HG03342 (cell line): ENCODE measurements around the gene XPC.

Experiments
- ATAC-seq: cut with Tn5 transposase; IDR thresholded peaks from one replicate; pipeline ENCODE4 v1.9.1; 2021; ENCODE audit warnings: mild to moderate bottlenecking, moderate library complexity; ENCODE audit not compliant: unreplicated experiment

The XPC gene

GRCh38 chr3:14174483-14174882 lies 3.9 kb downstream of the XPC start:
- no peak for ATAC-seq

- ATAC-seq = no peak
Measured at GRCh38 chr3:14172496-14172895, 5.9 kb downstream of the XPC start.

- no peak for ATAC-seq
Measured at GRCh38 chr3:14170531-14171159, 7.8 kb downstream of the XPC start.

- ATAC-seq = no peak
Measured at GRCh38 chr3:14169871-14170270, 8.5 kb downstream of the XPC start.

- ATAC-seq = no peak
Measured at GRCh38 chr3:14169435-14169834, 9.0 kb downstream of the XPC start.

GRCh38 chr3:14166877-14167603 lies 11.4 kb downstream of the XPC start:
- no peak for ATAC-seq

GRCh38 chr3:14162178-14162577 lies 16.2 kb downstream of the XPC start:
- no peak for ATAC-seq

GRCh38 chr3:14161282-14161681 lies 17.1 kb downstream of the XPC start:
- no peak for ATAC-seq

- ATAC-seq = no peak
Measured at GRCh38 chr3:14159426-14159825, 19.0 kb downstream of the XPC start.

- no peak for ATAC-seq
Measured at GRCh38 chr3:14158370-14158769, 20.0 kb downstream of the XPC start.

- no peak for ATAC-seq
Measured at GRCh38 chr3:14157951-14158350, 20.4 kb downstream of the XPC start.

- ATAC-seq = no peak
Measured at GRCh38 chr3:14156843-14157561, 21.4 kb downstream of the XPC start.

- ATAC-seq = no peak
Measured at GRCh38 chr3:14156201-14156600, 22.2 kb downstream of the XPC start.

GRCh38 chr3:14154895-14155440 lies 23.4 kb downstream of the XPC start:
- no peak for ATAC-seq

GRCh38 chr3:14154276-14154675 lies 24.1 kb downstream of the XPC start:
- no peak for ATAC-seq

GRCh38 chr3:14153663-14154062 lies 24.7 kb downstream of the XPC start:
- no peak for ATAC-seq

- ATAC-seq = no peak
Measured at GRCh38 chr3:14152963-14153355, 25.4 kb downstream of the XPC start.

- no peak for ATAC-seq
Measured at GRCh38 chr3:14152233-14152962, 26.0 kb downstream of the XPC start.

- ATAC-seq = no peak
Measured at GRCh38 chr3:14151471-14152083, 26.8 kb downstream of the XPC start.

- no peak for ATAC-seq
Measured at GRCh38 chr3:14150491-14151230, 27.7 kb downstream of the XPC start.
